SU-DHL-6 (cell line): ENCODE results near the gene ELL2.

Experiments used
- H2AFZ ChIP-seq: fragments of 200-600 bp; sonication (generic); 2 replicates; pipeline ENCODE4 v1.6.1; 2014; ENCODE audit warnings: low read depth, mild to moderate bottlenecking, moderate library complexity, mixed read lengths, antibody characterized with exemption, low read length; ENCODE audit not compliant: severe bottlenecking
- H3F3A ChIP-seq: fragments of 200-600 bp; shearing (Covaris generic); 2 replicates; pipeline ENCODE4 v1.6.0; 2016; ENCODE audit warnings: antibody characterized with exemption, mild to moderate bottlenecking; ENCODE audit not compliant: insufficient read depth
- H3K27ac ChIP-seq: fragments of 200-600 bp; sonication (generic); 2 replicates; pipeline ENCODE4 v1.5.1; 2016; ENCODE audit warnings: low read depth, mild to moderate bottlenecking, low read length, moderate library complexity, mixed read lengths
- H3K27me3 ChIP-seq: fragments of 200-600 bp; sonication (generic), shearing (Covaris generic); 2 replicates; pipeline ENCODE4 v1.6.0; 2014; ENCODE audit warnings: mild to moderate bottlenecking, low read length
- H3K36me3 ChIP-seq: fragments of 200-600 bp; sonication (generic); 2 replicates; pipeline ENCODE4 v1.6.1; 2014; ENCODE audit warnings: mild to moderate bottlenecking, low read length, mixed read lengths
- H3K4me2 ChIP-seq: fragments of 300-600, 200-600 bp; shearing (Covaris generic), sonication (generic); 2 replicates; pipeline ENCODE4 v1.6.0; 2014; ENCODE audit warnings: low read length, low read depth, mild to moderate bottlenecking; ENCODE audit not compliant: poor library complexity, severe bottlenecking
- H3K4me3 ChIP-seq: fragments of 200-600 bp; sonication (generic); 2 replicates; pipeline ENCODE4 v1.5.1; 2014; ENCODE audit warnings: antibody characterized with exemption, low read length, mild to moderate bottlenecking, mixed read lengths; ENCODE audit not compliant: insufficient read depth, poor library complexity, severe bottlenecking
- H3K79me2 ChIP-seq: fragments of 200-600 bp; sonication (generic); 2 replicates; pipeline ENCODE4 v1.6.1; 2014; ENCODE audit warnings: mild to moderate bottlenecking, low read length, moderate library complexity; ENCODE audit not compliant: insufficient read depth
- H3K9ac ChIP-seq: fragments of 200-600 bp; sonication (generic); 2 replicates; pipeline ENCODE4 v1.7.0; 2014; ENCODE audit warnings: mild to moderate bottlenecking, low read length
- H3K9me2 ChIP-seq: fragments of 200-600 bp; sonication (generic); replicated peaks from 2 replicates; pipeline ENCODE4 v1.6.1; 2014; ENCODE audit warnings: low read length; ENCODE audit not compliant: insufficient read depth
- H3K9me3 ChIP-seq: fragments of 200-600 bp; sonication (generic); 2 replicates; pipeline ENCODE4 v1.6.1; 2014; ENCODE audit warnings: low read length, mixed read lengths; ENCODE audit not compliant: insufficient read depth
- H4K20me1 ChIP-seq: fragments of 200-600 bp; sonication (generic); 2 replicates; pipeline ENCODE4 v1.6.1; 2014; ENCODE audit warnings: low read depth, mild to moderate bottlenecking, antibody characterized with exemption, low read length, moderate library complexity, mixed read lengths
- CTCF ChIP-seq: fragments of 200-600 bp; sonication (generic); IDR thresholded peaks from one replicate; pipeline ENCODE4 v1.5.1; 2017; ENCODE audit warnings: antibody characterized with exemption, mild to moderate bottlenecking, low read length, moderate library complexity; ENCODE audit not compliant: insufficient read depth, poor library complexity, severe bottlenecking
- EZH2phosphoT487 ChIP-seq: fragments of 200-600 bp; sonication (generic), shearing (Covaris generic); conservative IDR thresholded peaks from 2 replicates; pipeline ENCODE4 v1.6.1; 2018; ENCODE audit warnings: mild to moderate bottlenecking, antibody characterized with exemption, low read length, moderate library complexity, mixed read lengths

Gene ELL2

GRCh38 chr5:95858023-95858461 lies 103.6 kb downstream of the ELL2 start:
- Histone ChIP-seq H4K20me1 (no peaks in the 10 kb centered on the region), H3K79me2 (no peaks in the 10 kb centered on the region), H3K27ac (no peak overlapping the region), H3F3A (no peaks in the 10 kb centered on the region), H3K9ac (no peak overlapping the region), H3K36me3 (no peaks in the 10 kb centered on the region), H3K4me3 (no peak overlapping the region), H3K4me2 (no peak overlapping the region), H2AFZ (no peak overlapping the region), H3K9me2 (no peaks in the 10 kb centered on the region), H3K9me3 (no peaks in the 10 kb centered on the region), H3K27me3 (no peaks in the 10 kb centered on the region)
- TF ChIP-seq CTCF (no peak), EZH2phosphoT487 (no peak)

GRCh38 chr5:95857185-95857945 lies 104.3 kb downstream of the ELL2 start:
- Histone ChIP-seq H3F3A (no peaks in the 10 kb centered on the region), H4K20me1 (no peaks in the 10 kb centered on the region), H2AFZ (no peak overlapping the region), H3K9ac (no peak overlapping the region), H3K27ac (no peak overlapping the region), H3K4me2 (no peak overlapping the region), H3K36me3 (no peaks in the 10 kb centered on the region), H3K4me3 (no peak overlapping the region), H3K27me3 (no peaks in the 10 kb centered on the region), H3K9me3 (no peaks in the 10 kb centered on the region), H3K79me2 (no peaks in the 10 kb centered on the region), H3K9me2 (no peaks in the 10 kb centered on the region)
- TF ChIP-seq EZH2phosphoT487 (no peak), CTCF (no peak)

- no peaks in the 10 kb centered on the region for H4K20me1 ChIP-seq
- H3K9me2 ChIP-seq, result no peaks in the 10 kb centered on the region
- H3K27ac ChIP-seq, result no peak overlapping the region
- no peaks in the 10 kb centered on the region for H3K79me2 ChIP-seq
- no peak overlapping the region for H3K4me3 ChIP-seq
- TF ChIP-seq CTCF (no peak), EZH2phosphoT487 (no peak)
- H3K4me2 ChIP-seq, result no peak overlapping the region
- no peaks in the 10 kb centered on the region for H3K9me3 ChIP-seq
- no peaks in the 10 kb centered on the region for H3K36me3 ChIP-seq
- no peaks in the 10 kb centered on the region for H3K27me3 ChIP-seq
- H3K9ac ChIP-seq, result no peak overlapping the region
- H2AFZ ChIP-seq, result no peak overlapping the region
- no peaks in the 10 kb centered on the region for H3F3A ChIP-seq
These were observed 105.1 kb downstream of the ELL2 start for GRCh38 chr5:95856501-95856981.
